ENCODE data around the gene DHCR24. TPM values are rescaled to one million over a fixed set of nuclear protein-coding genes. Genes with fewer than 3 reads are reported as not detected.

The DHCR24 gene
- total and polyA plus RNA-seq, 2 of the 13 experiments (the other 11 are each of a cell fraction or from before 2014, with no cell fraction given), result 374 to 448 TPM

- ATAC-seq, result no peak
- DNase-seq (ENCODE audit: low spot score), result no peak
- no peak overlapping the region for H3K27ac ChIP-seq (ENCODE audit: extremely low read length, insufficient read depth, low read length)
- H4K20me1 ChIP-seq (ENCODE audit: insufficient read depth, low read length), result no peaks in the 10 kb centered on the region
- no TSS peak for BruUV-seq (replicated peaks)
- no peaks in the 10 kb centered on the region for H3K36me3 ChIP-seq (replicated peaks in 1 of 2; ENCODE audit: control insufficient read depth in 1 of 2, insufficient read depth in 2 of 2, low read length in 2 of 2)
- H3K4me2 ChIP-seq (ENCODE audit: low read depth, low read length), result no peak overlapping the region; the same call in 1 of the 2 replicates
- CTCF ChIA-PET (ENCODE audit: low intra/inter-chr PET ratio, low total read pairs), result no interaction called here
- 22% methylated on average over 6 of the region's 10 CpGs for WGBS (ENCODE audit: low lambda C conversion rate)
- no peak for FAIRE-seq
- intact Hi-C loops (cut with micrococcal nuclease; ENCODE audit: unreplicated experiment) (no loop called here), in situ Hi-C loops (cut with HindIII; ENCODE audit: extremely low pct_ligation_motif_present, low pct_unique_long_range_greater_than_20kb) (loop anchor here (5.0 to 10.0 kb wide), 2 partner anchors 142 to 181 kb away; partner anchors contain the start of gene BSND)
- H3K79me2 ChIP-seq (ENCODE audit: insufficient read depth, low read length), result no peaks in the 10 kb centered on the region
- POLR2A ChIA-PET, result no interaction called here
- TF ChIP-seq ZNF878 (CRISPR knock-in tag; IDR thresholded peaks at IDR 0.05) (no peak), WIZ (CRISPR knock-in tag; IDR thresholded peaks at IDR 0.05) (no peak), TEAD3 (CRISPR knock-in tag; optimal IDR thresholded peaks at IDR 0.05; ENCODE audit: borderline replicate concordance) (no peak), SETDB1 (CRISPR knock-in tag; IDR thresholded peaks at IDR 0.05; ENCODE audit: borderline replicate concordance) (no peak), BORCS8-MEF2B (CRISPR knock-in tag; IDR thresholded peaks at IDR 0.05) (no peak), ZBTB26 (CRISPR knock-in tag; IDR thresholded peaks at IDR 0.05; ENCODE audit: borderline replicate concordance) (no peak), ZNF281 (CRISPR knock-in tag; IDR thresholded peaks at IDR 0.05; ENCODE audit: borderline replicate concordance) (peak; percentile 12; the same call in 1 of the 2 replicates), ZNF616 (CRISPR knock-in tag; IDR thresholded peaks at IDR 0.05; ENCODE audit: low read depth) (no peak), TBX2 (CRISPR knock-in tag; IDR thresholded peaks at IDR 0.05; ENCODE audit: borderline replicate concordance) (no peak)
- H2AFZ ChIP-seq (ENCODE audit: low read length), result no peak overlapping the region
- no peak overlapping the region for H3K4me3 ChIP-seq (replicated peaks in 1 of 3; ENCODE audit: insufficient read depth in 1 of 3, low read depth in 2 of 3, low read length in 3 of 3)
- no peak overlapping the region for H3K9ac ChIP-seq (ENCODE audit: insufficient read depth, low read depth, low read length)
- H3K4me1 ChIP-seq (ENCODE audit: insufficient read depth, low read length), result peaks cover 35% of the 10 kb centered on the region
- peaks cover 6 to 47% of the 10 kb centered on the region in 2 experiments; a peak in 4 of 5 replicates for H3K27me3 ChIP-seq (ENCODE audit: control insufficient read depth in 1 of 2, insufficient read depth in 2 of 2, low read length in 2 of 2)
- no peaks in the 10 kb centered on the region for H3K9me3 ChIP-seq (ENCODE audit: low read length)
Observed at GRCh38 chr1:54814126-54814498, 72.9 kb downstream of the DHCR24 start.

All from HepG2 (cell line).